OCI-M2 (cell line): ENCODE results near the gene DAP3.

Experiments
- DNase-seq: peaks from one replicate; lab custom pipeline; 2025; ENCODE audit not compliant: unreplicated experiment; lab: John Stamatoyannopoulos, UW

Gene DAP3

DNA sequence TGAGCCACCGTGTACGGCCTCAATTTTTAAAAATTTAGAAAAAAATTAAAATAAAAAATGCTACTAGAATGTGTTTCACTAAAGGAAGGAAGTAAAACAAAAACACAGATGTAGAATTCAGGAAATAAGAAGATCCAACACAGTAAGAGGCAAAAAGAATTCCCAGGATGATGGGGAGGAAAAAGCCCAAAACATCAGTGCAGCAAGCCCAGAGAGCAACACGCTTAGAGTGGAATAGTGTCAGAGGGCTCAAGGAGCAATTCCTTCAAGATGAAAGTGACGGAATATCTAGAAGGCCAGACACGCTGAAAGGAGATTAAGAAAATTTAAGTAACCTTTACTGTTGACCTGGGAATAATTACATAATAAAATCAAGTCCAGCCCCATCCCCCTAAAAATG is 80.4 kb downstream of the DAP3 start:
- no peak for DNase-seq

DNA sequence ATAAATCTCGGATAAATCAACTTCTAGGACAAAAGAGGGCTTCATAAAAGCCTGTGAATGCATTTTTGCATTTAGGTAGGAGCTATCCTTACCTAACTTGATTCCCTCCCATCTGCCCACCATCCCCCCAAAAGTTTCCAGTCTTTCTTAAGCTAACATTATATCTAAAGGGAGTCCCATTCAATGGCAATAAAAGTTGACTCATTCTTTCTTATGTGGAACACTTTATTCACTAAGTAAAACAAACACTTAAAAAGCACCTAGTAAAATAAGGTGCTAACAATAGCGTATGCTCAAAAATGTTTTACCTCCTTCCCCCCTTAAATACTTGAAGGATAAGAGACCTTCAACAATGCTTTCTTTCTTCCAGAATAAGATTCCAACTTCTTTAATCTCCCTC is 84.3 kb downstream of the DAP3 start:
- DNase-seq: no peak

- no peak for DNase-seq
These were observed 87.5 kb downstream of the DAP3 start for GRCh38 chr1:155776414-155776813.

DNA sequence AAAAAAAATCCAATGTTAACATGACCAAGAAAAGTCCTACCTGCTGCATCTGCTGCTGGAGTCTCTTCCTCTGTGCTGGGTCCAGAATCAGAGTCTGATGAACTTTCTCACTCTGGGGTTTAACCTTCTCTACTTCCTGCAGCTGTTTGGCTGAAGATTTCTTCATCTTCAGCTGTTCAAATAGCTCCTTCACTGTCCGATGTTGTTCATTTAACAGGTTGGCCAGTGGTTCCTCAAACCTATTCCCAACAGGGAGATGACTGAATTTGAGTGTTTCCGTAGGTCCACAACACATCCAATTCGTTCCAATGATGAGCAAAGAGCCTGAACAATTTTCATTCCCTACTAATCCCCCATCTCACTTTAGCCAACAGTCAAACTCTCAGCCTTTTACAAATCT is 88.7 kb downstream of the DAP3 start:
- DNase-seq: no peak
